Suprapubic skin (tissue), 4 donors: ENCODE data around the gene UGT1A3. TPM values are rescaled to one million over a fixed set of nuclear protein-coding genes. Genes with fewer than 3 reads are reported as not detected.

ENCODE experiments used
- DNase-seq, 2 donors: peaks; one replicate each; pipeline ENCODE4 v3.0.0-alpha.2; 2019; ENCODE audit warnings: low spot score in 2 of 2
- H3K27ac ChIP-seq: fragments of 200-600 bp; sonication (generic); one replicate; pipeline ENCODE4 v1.5.1; 2019
- H3K27me3 ChIP-seq: fragments of 200-600 bp; sonication (generic); one replicate; pipeline ENCODE4 v1.5.1; 2019
- H3K36me3 ChIP-seq: fragments of 200-600 bp; sonication (generic); one replicate; pipeline ENCODE4 v1.5.1; 2019
- H3K4me1 ChIP-seq: fragments of 200-600 bp; sonication (generic); one replicate; pipeline ENCODE4 v1.5.1; 2019
- H3K4me3 ChIP-seq: fragments of 200-600 bp; sonication (generic); one replicate; pipeline ENCODE4 v1.5.1; 2019; ENCODE audit warnings: mild to moderate bottlenecking
- H3K9me3 ChIP-seq: fragments of 200-600 bp; sonication (generic); one replicate; pipeline ENCODE4 v1.5.1; 2019
- EP300 ChIP-seq: sonication (generic); formaldehyde crosslinking; IDR thresholded peaks from one replicate; pipeline ENCODE4 v1.6.1; 2017; ENCODE audit warnings: antibody characterized with exemption
- POLR2A ChIP-seq, 2 donors: fragments of 450-650 bp; IDR thresholded peaks; one replicate each; pipeline ENCODE4 v1.6.1; 2017; ENCODE audit warnings: antibody characterized with exemption in 2 of 2, mild to moderate bottlenecking in 2 of 2, moderate library complexity in 2 of 2
- POLR2AphosphoS5 ChIP-seq, 3 donors: sonication (generic); formaldehyde crosslinking; IDR thresholded peaks; one replicate each; pipeline ENCODE4 v1.6.1; 2017; ENCODE audit warnings: antibody characterized with exemption in 3 of 3
- WGBS: methylation state at CpG from one replicate; pipeline ENCODE4 v1.1.5; 2018; 5-methylcytosine and 5-hydroxymethylcytosine counted together
- total RNA-seq, 4 donors: library from RNA; depleted of rRNA; stranded (reverse); fragments of >200 nt; gene quantifications; one replicate each; pipeline ENCODE4 v1.1.0, GENCODE V29; 2016
- TF ChIP-seq, protein P1 (sequence below), 2 donors: fragments of 200-600 bp in 1 of 2; fragments of 450-650 bp in 1 of 2; sonication (generic) in 1 of 2; IDR thresholded peaks; one replicate each; pipeline ENCODE4 v1.5.1; 2016 to 2019; ENCODE audit warnings: antibody characterized with exemption in 2 of 2, mild to moderate bottlenecking in 1 of 2, moderate library complexity in 1 of 2

Gene UGT1A3
- total RNA-seq, 4 donors from 2014 or later, result 0.98 to 3.0 TPM; not detected in 2

DNA sequence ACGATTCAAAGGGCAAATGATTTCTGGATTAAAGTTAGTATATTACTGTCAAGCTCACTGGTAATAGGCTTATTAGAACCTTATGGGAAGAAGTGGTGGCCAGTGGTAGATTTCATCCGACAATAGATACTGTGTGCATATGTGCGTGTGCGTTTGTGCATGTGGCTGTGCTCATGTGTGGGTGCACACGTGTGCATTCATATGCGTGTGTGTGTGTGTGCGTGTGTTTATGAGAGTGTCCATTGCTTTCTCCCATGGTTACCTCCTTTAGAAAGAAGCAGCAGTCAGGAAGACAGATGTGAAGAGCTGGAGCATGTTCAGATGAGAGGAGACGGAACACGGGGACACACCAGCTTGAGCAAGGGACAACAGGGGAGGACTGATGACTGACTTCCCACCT, 40.4 kb downstream of the UGT1A3 start:
- Histone ChIP-seq H3K27me3 (peaks cover 3% of the 10 kb centered on the region), H3K36me3 (no peaks in the 10 kb centered on the region)
- WGBS, result 75% methylated on average over 9 of the region's 9 CpGs

DNA sequence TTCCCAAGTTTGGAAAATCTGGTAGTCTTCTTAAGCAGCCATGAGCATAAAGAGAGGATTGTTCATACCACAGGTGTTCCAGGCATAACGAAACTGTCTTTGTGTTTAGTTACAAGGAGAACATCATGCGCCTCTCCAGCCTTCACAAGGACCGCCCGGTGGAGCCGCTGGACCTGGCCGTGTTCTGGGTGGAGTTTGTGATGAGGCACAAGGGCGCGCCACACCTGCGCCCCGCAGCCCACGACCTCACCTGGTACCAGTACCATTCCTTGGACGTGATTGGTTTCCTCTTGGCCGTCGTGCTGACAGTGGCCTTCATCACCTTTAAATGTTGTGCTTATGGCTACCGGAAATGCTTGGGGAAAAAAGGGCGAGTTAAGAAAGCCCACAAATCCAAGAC, 43.3 kb downstream of the UGT1A3 start:
- no peaks in the 10 kb centered on the region for H3K36me3 ChIP-seq
- no peak for TF ChIP-seq POLR2A (IDR thresholded peaks at IDR 0.05)
- no peak for TF ChIP-seq EP300
- no peak for TF ChIP-seq POLR2AphosphoS5 (IDR thresholded peaks at IDR 0.05)
- TF ChIP-seq, protein P1, sequence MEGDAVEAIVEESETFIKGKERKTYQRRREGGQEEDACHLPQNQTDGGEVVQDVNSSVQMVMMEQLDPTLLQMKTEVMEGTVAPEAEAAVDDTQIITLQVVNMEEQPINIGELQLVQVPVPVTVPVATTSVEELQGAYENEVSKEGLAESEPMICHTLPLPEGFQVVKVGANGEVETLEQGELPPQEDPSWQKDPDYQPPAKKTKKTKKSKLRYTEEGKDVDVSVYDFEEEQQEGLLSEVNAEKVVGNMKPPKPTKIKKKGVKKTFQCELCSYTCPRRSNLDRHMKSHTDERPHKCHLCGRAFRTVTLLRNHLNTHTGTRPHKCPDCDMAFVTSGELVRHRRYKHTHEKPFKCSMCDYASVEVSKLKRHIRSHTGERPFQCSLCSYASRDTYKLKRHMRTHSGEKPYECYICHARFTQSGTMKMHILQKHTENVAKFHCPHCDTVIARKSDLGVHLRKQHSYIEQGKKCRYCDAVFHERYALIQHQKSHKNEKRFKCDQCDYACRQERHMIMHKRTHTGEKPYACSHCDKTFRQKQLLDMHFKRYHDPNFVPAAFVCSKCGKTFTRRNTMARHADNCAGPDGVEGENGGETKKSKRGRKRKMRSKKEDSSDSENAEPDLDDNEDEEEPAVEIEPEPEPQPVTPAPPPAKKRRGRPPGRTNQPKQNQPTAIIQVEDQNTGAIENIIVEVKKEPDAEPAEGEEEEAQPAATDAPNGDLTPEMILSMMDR (IDR thresholded peaks at IDR 0.05), result no peak
- no peak for DNase-seq
- no peak overlapping the region for H3K4me3 ChIP-seq
- peaks cover 3% of the 10 kb centered on the region for H3K27me3 ChIP-seq
- 94% methylated on average over 16 of the region's 16 CpGs for WGBS
- H3K27ac ChIP-seq, result no peak overlapping the region
- H3K9me3 ChIP-seq, result no peaks in the 10 kb centered on the region
- H3K4me1 ChIP-seq, result no peaks in the 10 kb centered on the region

More for the DNA sequence above, 40.4 kb downstream of the UGT1A3 start:
- Histone ChIP-seq H3K9me3 (no peaks in the 10 kb centered on the region), H3K4me3 (no peak overlapping the region), H3K4me1 (no peaks in the 10 kb centered on the region), H3K27ac (no peak overlapping the region)
- no peak for TF ChIP-seq POLR2A (IDR thresholded peaks at IDR 0.05)
- TF ChIP-seq EP300, result no peak
- TF ChIP-seq, protein P1 (IDR thresholded peaks at IDR 0.05), result no peak
- no peak for TF ChIP-seq POLR2AphosphoS5 (IDR thresholded peaks at IDR 0.05)
- DNase-seq, result no peak

DNA sequence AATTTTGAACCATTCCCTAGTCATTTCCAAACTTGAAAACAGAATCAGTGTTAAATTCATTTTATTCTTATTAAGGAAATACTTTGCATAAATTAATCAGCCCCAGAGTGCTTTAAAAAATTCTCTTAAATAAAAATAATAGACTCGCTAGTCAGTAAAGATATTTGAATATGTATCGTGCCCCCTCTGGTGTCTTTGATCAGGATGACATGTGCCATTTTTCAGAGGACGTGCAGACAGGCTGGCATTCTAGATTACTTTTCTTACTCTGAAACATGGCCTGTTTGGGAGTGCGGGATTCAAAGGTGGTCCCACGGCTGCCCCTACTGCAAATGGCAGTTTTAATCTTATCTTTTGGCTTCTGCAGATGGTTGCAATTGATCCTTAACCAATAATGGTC, 43.7 kb downstream of the UGT1A3 start:
- Histone ChIP-seq H3K4me3 (no peak overlapping the region), H3K36me3 (no peaks in the 10 kb centered on the region), H3K27ac (no peak overlapping the region), H3K4me1 (no peaks in the 10 kb centered on the region), H3K9me3 (no peaks in the 10 kb centered on the region), H3K27me3 (peaks cover 3% of the 10 kb centered on the region)
- WGBS, result 71% methylated on average over 5 of the region's 5 CpGs
- no peak for DNase-seq
- no peak for TF ChIP-seq POLR2AphosphoS5 (IDR thresholded peaks at IDR 0.05)
- no peak for TF ChIP-seq EP300
- no peak for TF ChIP-seq POLR2A (IDR thresholded peaks at IDR 0.05)
- TF ChIP-seq, protein P1 (IDR thresholded peaks at IDR 0.05), result no peak

DNA sequence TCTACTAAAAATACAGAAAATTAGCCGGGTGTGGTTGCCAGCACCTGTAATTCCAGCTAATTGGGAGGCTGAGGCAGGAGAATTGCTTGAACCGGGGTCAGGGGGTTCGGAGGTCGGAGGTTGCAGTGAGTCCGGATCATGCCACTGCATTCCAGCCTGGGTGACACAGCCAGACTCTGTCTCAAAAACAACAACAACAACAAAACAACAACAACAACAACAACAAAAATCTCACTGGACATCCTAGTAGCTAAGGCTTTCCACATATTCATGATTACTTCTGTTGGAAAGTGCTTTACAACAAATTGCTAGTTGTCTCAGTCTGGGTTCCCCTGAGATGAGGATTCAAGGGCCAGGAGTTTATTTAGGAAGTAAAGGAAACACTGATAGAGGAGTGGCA, 45.0 kb downstream of the UGT1A3 start:
- TF ChIP-seq EP300 (no peak), POLR2A (IDR thresholded peaks at IDR 0.05) (no peak), POLR2AphosphoS5 (IDR thresholded peaks at IDR 0.05) (no peak)
- TF ChIP-seq, protein P1 (IDR thresholded peaks at IDR 0.05), result no peak
- Histone ChIP-seq H3K27me3 (peaks cover 7% of the 10 kb centered on the region), H3K9me3 (no peaks in the 10 kb centered on the region), H3K36me3 (no peaks in the 10 kb centered on the region), H3K4me3 (no peak overlapping the region), H3K27ac (no peak overlapping the region), H3K4me1 (no peaks in the 10 kb centered on the region)
- DNase-seq, result no peak
- 93% methylated on average over 5 of the region's 5 CpGs for WGBS

DNA sequence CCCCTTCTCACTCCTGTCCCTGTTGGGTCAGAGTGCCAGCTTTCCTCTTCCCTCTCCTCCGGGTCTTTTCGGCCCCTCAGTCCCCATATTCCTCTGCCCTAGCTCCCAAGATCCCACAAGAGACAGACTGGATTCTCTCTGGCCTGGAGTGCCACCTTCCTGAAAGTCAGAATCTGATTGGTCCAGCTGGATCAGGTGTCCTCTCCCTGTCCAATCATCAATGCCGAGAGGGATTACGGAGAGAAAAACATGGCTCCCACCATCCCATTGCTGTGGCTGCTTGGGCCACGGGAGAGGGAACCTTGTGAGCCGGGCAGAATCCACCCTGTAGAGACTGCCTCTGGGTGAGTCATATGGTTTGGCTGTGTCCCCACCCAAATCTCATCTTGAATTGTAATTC, 46.6 kb downstream of the UGT1A3 start:
- Histone ChIP-seq H3K36me3 (no peaks in the 10 kb centered on the region), H3K27ac (no peak overlapping the region), H3K4me1 (no peaks in the 10 kb centered on the region), H3K27me3 (peaks cover 7% of the 10 kb centered on the region), H3K4me3 (no peak overlapping the region), H3K9me3 (no peaks in the 10 kb centered on the region)
- no peak for DNase-seq
- 97% methylated on average over 6 of the region's 6 CpGs for WGBS
- TF ChIP-seq EP300 (no peak), POLR2A (IDR thresholded peaks at IDR 0.05) (no peak), POLR2AphosphoS5 (IDR thresholded peaks at IDR 0.05) (no peak)
- TF ChIP-seq, protein P1 (IDR thresholded peaks at IDR 0.05), result no peak
